Stimulated activated CD4-positive, alpha-beta T cell treated with anti-CD3 and anti-CD28 coated beads, Interleukin-4, amount 100 ng/mL, for 4 hours (primary cell): Measurements from ENCODE around the gene ATP6V0D1.

Source experiments
- DNase-seq, 2 experiments: peaks; one replicate each; pipeline ENCODE4 v3.0.0-alpha.2; 2020

Gene ATP6V0D1

DNA sequence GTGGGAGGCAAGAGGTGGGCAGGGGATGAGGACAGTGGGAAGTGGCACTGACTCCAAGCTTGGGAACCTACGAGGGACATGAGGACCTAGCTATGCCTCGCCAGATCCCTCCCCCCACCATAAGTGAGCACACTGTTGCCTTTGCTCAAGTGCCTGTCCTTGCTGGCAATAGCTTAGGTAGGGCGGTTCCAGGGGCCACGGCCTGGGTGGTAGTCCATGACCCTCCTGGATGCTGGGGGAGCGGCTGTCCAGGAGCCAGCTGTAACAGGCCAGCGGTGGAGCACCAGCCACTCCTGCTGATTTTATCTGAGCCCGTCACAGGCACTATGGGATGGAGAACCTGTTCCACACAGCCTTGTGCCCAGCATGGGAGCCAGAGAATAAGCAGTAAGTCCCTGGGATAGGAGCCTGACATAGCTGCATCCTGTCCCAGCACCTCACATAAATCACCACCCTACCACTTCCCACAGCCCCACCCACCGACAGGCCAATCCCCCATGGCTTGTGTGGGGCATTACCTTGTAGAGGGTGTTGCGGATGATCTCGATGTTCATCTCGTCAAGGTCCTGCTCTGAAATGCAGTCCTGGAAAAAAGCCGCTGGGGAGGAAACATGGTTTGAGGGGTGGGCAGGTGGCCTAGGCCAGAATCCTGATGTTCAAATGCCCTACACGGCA is 38.2 kb downstream of the ATP6V0D1 start:
- no peak for DNase-seq

- no peak for DNase-seq
These were observed 39.0 kb downstream of the ATP6V0D1 start for GRCh38 chr16:67441907-67442306.

DNA sequence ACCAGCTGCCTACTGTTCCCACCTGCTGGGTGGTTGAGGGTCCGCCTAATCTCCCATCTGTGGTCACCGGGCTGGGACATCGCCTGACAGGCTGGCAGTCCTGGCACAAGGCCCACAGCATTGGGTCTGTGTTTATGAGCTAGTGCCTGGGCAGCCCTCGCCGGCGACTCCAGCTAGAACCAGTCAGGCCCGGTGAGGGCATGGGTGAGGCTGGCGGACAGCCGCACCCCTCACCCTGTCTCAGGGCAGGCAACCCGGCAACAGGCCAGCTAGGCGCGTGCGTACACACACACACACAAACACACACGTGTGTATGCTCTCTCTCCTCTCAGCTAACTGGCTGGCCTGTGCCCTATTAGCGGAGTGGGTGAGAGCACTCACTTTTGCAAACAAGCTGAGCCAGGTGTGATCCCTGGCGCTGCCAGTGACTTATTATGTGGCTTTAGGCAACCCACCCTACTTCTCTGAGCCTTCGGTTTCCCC is 39.6 kb downstream of the ATP6V0D1 start:
- DNase-seq: no peak

DNA sequence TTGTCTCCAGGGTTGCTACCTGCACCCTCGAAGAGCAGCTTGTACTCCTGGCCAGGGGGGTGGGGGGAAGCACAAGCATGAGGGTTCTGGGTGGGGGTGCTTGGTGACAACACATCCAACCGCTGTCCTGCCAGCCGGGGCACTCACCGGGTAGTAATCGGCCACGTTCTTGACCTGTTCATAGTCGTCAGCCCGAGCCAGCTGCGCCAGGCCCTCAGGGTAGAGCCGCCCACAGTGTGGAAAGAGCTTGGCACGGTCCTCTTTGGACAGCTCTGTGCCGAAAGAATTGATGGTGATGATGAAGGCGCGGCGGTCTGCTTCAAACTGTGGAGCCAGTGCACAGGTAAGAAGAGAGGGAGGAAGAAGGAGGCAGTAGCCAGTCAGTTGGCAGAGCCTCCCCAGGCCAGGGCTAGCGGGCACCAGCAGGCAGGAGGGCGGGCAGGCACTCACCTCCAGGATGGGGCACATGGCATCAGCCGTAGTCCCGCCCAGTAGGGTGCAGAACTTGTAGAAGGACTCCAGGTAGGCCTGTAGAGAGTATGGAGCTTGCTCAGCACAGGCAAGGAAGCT is 42.0 kb downstream of the ATP6V0D1 start:
- DNase-seq: no peak

GRCh38 chr16:67438098-67438791 is 42.7 kb downstream of the ATP6V0D1 start:
- DNase-seq: no peak

DNA sequence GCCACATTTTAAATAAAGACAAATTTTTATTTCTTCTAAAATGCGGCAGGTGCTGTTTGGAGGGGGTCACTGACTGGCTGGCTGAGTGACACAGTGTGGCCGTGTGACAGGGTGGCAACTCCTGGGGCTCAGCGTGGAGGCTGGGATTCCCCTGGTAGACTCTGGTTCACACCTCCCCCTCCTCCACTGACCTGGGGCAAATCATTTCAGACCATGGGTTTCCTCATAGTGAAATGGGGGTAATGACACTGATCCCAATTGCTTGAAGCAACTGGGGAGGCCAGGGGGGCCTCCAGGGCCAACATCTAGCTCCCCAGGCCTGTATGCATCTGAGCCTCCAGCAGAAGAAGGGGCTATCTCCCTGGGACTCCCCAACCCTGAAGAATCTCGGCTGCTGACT is 43.4 kb downstream of the ATP6V0D1 start:
- DNase-seq: no peak

- no peak for DNase-seq
These were observed 44.2 kb downstream of the ATP6V0D1 start for GRCh38 chr16:67436640-67437193.

DNA sequence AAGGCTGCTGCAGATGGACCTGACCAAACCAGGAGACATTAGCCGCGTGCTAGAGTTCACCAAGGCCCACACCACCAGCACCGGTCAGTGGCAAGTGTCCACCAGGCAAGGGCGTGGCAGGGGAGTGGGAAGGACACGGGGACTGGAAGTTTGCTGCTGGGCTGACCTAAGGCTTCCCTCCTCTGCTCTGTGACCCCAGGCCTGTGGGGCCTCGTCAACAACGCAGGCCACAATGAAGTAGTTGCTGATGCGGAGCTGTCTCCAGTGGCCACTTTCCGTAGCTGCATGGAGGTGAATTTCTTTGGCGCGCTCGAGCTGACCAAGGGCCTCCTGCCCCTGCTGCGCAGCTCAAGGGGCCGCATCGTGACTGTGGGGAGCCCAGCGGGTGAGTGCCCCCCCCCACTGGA is 45.2 kb downstream of the ATP6V0D1 start:
- DNase-seq: no peak

DNA sequence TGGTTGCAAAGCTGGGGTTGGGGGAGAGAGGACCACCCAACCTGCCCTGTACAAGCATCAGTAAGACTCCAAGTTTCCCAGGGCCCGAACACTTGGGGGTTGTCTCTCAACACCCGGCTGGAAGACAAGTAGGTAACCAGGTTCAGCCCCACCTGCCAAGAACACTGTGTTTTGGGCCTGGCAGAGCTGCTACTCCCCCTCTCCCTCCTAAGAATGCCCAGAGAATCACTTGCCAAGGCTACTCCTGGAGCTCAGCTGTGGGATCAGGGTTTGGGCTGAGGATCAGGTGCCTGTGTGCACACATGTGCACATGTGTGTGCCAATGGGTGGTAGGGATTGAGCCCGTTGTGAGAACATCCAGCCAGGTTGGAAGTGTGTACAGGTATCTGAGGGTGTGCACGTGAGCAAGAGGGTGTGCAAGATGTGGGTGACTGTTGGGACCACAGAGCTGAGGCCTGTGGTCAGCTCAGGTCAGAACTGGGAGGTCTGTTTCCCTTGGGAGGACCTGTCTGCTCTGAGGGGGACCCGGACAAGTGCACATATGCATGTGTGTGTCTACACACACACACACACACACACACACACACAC is 47.7 kb downstream of the ATP6V0D1 start:
- no peak for DNase-seq

DNA sequence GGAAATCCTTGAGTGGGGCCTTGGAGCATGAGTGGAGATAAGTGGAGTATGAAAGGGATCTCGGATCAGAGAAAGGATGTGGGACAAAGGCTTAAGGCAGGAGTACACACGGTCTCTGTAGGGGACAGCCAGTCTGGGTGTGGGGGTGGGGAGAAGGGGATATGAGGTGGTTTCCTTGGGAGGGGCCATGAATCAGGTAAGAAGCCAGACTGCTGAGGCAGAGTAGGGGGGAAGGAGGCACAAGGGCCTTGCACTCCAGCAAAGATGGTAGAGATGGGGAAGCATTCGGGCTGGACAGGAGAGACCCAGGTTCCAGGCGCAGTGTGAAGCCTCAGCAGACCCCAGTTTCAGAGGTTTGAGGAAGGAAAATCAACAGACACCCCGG is 48.5 kb downstream of the ATP6V0D1 start:
- no peak for DNase-seq

GRCh38 chr16:67431775-67432505 is 49.0 kb downstream of the ATP6V0D1 start:
- no peak for DNase-seq

GRCh38 chr16:67430977-67431774 is 49.8 kb downstream of the ATP6V0D1 start, which contains the start of gene HSD11B2:
Gene HSD11B2, plus strand, starts transcription at chr16:67431121. Its CDS starts 128 bp downstream, at chr16:67431249.
- DNase-seq: peak; percentile 24 to 36

- DNase-seq: peak; percentile 40 to 41
These were observed 50.4 kb downstream of the ATP6V0D1 start for GRCh38 chr16:67430504-67430976.

- peak in 1 of 2 experiments; percentile 10 for DNase-seq
These were observed 51.0 kb downstream of the ATP6V0D1 start for GRCh38 chr16:67429799-67430503.

- no peak for DNase-seq
These were observed 51.7 kb downstream of the ATP6V0D1 start for GRCh38 chr16:67429053-67429798.

DNA sequence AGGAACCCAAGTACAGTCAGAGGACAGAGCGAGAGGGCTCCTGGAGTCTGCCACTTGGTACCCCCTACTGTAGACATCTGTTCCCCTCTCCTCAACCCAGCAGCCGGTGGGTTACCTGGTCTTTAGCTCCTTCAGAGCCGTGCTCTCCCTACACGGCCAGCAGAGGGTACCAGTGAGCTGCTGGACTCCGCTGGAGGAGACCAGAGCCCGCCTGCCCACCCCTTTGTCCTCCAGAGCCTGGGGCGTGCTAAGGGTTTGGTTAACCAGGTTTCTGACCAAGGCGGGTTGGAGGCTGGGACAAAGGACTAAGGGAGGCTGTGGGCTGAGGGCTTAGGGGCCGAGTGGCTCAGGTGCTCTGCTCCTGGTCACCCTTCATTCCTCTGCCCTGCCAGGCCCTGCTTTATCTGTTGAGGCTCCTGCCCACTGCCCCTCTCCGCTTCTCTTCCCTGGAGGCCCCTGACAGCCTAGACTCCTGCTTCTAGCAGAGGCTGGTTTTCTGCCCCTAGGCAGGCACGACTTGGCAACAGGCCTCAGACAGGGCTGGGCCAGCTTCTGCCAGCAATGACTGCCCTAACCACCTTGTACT is 52.7 kb downstream of the ATP6V0D1 start:
- peak; percentile 41 to 54 for DNase-seq

DNA sequence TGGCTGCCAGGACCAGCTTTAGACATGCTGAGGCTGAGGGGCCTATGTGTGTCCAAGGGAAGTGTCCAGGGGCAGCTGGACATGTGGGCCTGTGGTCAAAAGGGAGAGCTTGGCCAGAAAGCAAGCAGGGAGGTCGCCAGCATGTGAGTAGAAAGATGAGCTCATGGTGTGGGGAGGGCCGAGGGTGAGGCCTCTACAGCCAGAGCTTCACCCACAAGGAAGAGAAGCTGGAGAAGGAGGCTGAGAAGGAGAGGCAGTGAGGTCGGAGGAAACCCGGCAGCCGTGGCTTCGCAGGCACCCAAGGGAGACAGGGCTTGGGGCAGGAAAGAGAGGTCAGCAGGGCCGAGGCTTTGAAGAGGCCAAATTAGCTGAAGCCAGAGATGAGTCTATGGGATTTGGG is 54.0 kb downstream of the ATP6V0D1 start:
- DNase-seq: no peak

DNA sequence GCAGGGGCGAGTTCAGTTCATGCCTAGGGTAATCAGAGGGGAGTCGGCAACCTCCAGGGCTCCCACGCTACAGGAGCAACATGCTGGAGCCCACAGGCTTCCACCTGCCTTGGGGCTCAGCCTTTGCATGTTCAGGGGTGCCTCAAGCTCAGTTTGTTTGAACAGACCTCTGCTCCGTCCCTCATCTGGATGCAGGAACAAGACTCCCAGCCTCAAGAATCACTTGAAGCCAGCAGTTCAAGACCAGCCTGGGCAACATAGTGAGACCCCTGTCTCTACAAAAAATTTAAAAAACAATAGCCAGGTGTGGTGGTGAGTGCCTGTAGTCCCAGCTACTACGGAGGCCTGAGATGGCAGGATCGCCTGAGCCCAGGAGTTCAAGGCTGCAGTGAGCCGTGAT is 54.9 kb downstream of the ATP6V0D1 start:
- DNase-seq: no peak

GRCh38 chr16:67425580-67425979 is 55.4 kb downstream of the ATP6V0D1 start:
- no peak for DNase-seq

DNA sequence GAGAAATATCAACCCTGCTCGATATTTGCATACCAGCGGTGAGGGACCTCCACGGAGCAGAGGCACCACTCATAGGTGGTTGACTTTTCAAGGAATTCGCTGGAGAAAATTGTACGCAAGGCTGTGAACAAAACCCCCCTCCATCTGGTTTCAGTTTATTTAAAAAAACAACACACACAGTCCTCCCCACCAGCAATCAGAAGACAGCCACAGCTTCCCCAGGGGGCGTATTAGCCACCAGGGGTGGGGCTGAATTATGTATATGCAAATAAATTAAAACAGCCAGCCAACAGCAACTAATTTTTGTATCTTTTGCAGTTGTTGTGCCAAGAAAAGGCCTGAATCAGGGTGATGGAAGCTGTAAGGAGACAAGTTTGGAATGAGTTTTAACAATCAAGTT is 55.9 kb downstream of the ATP6V0D1 start:
- DNase-seq: no peak
